Stomach (tissue), 4 donors: ENCODE data around the gene COLEC12.

Experiments used
- EP300 ChIP-seq: sonication (generic); formaldehyde crosslinking; IDR thresholded peaks from one replicate; pipeline ENCODE4 v1.6.1; 2017; ENCODE audit warnings: antibody characterized with exemption
- POLR2A ChIP-seq, 4 donors: fragments of 450-650 bp; IDR thresholded peaks; one replicate each; pipeline ENCODE4 v1.6.1; 2016; ENCODE audit warnings: antibody characterized with exemption in 4 of 4, control low read depth in 2 of 4, mild to moderate bottlenecking in 1 of 4, moderate library complexity in 1 of 4
- POLR2AphosphoS5 ChIP-seq, 3 donors: sonication (generic); formaldehyde crosslinking; IDR thresholded peaks; one replicate each; pipeline ENCODE4 v1.6.1; 2016; ENCODE audit warnings: antibody characterized with exemption in 3 of 3
- TF ChIP-seq, protein P1 (sequence below), 7 experiments: fragments of 450-650 bp in 4 of 7; fragments of 200-600 bp in 3 of 7; sonication (generic) in 3 of 7; IDR thresholded peaks; one replicate each; pipeline ENCODE4 v1.5.1; 2016 to 2019; ENCODE audit warnings: antibody characterized with exemption in 7 of 7, control low read depth in 2 of 7, mild to moderate bottlenecking in 1 of 7

DNA sequence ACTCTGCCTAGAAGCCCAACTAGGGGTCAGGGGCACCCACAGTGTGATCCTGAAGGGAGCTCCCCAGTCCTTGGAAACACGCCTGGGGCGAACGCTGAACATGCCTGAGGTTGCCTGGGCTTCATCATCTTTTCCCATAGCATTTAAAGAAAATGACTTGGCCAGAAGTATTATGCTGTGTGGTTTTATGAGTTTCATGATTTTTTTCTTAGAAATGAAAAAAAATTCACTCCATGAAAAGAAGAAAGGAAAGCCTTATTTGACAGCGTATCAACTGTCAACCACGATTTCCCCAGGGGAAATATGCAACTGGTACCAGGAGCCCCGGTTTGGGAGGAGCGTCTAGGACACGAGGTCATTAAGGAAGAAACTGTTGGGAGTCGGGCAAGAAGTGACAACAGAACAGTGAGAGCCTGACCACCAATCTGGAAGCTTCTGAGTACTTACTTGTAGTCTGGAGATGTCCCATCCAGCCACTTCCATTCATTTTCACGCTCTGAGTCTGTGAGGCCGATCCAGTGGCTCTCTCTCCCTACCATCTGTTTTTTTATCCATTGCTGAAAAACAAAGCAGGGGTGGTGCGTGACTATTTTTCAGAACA, 169.2 kb downstream of the COLEC12 start:
- TF ChIP-seq, protein P1, sequence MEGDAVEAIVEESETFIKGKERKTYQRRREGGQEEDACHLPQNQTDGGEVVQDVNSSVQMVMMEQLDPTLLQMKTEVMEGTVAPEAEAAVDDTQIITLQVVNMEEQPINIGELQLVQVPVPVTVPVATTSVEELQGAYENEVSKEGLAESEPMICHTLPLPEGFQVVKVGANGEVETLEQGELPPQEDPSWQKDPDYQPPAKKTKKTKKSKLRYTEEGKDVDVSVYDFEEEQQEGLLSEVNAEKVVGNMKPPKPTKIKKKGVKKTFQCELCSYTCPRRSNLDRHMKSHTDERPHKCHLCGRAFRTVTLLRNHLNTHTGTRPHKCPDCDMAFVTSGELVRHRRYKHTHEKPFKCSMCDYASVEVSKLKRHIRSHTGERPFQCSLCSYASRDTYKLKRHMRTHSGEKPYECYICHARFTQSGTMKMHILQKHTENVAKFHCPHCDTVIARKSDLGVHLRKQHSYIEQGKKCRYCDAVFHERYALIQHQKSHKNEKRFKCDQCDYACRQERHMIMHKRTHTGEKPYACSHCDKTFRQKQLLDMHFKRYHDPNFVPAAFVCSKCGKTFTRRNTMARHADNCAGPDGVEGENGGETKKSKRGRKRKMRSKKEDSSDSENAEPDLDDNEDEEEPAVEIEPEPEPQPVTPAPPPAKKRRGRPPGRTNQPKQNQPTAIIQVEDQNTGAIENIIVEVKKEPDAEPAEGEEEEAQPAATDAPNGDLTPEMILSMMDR (IDR thresholded peaks at IDR 0.05), result no peak
- TF ChIP-seq POLR2A (IDR thresholded peaks at IDR 0.05) (no peak), POLR2AphosphoS5 (IDR thresholded peaks at IDR 0.05) (no peak), EP300 (no peak)
